ENCODE results near the gene VSIR.

The VSIR gene

GRCh38 chr10:71770255-71770654 lies 3.1 kb downstream of the VSIR start:
- H3K4me3 ChIP-seq (ENCODE audit: control insufficient read depth in 1 of 7, extremely low read depth in 1 of 7, insufficient read depth in 4 of 7, low read depth in 2 of 7, low read length in 6 of 7): peak overlapping the region in 6 of 7 experiments; percentile 5 to 92 (median 86)
- no peaks in the 10 kb centered on the region for H3K9me3 ChIP-seq (ENCODE audit: control extremely low read depth in 1 of 5, control insufficient read depth in 4 of 5, insufficient read depth in 2 of 5, low read depth in 1 of 5, low read length in 4 of 5)
- DNase-seq: no peak
- 100% methylated on average over 3 of the region's 3 CpGs for WGBS (ENCODE audit: insufficient coverage)
- POLR2A ChIA-PET: no interaction called here
- no peaks in the 10 kb centered on the region for H3K27me3 ChIP-seq (replicated peaks in 2 of 5; ENCODE audit: control insufficient read depth in 4 of 5, insufficient read depth in 5 of 5, low read length in 4 of 5)
- H3K4me1 ChIP-seq (ENCODE audit: control extremely low read depth in 1 of 4, control insufficient read depth in 4 of 4, insufficient read depth in 4 of 4, low read length in 3 of 4): peaks cover 34 to 88% (median 84%) of the 10 kb centered on the region in 4 experiments
- H3K36me3 ChIP-seq (ENCODE audit: control insufficient read depth in 4 of 4, insufficient read depth in 4 of 4, low read length in 3 of 4): peaks cover 0 to 39% (median 10%) of the 10 kb centered on the region in 4 experiments
- CTCF ChIA-PET: interaction anchor here (0.7 to 13.0 kb wide), 6 partner anchors 13 to 74 kb away, joined by 3 to 159 read pairs (median 64); no protein-coding TSS in a partner anchor
- H3K27ac ChIP-seq (ENCODE audit: insufficient read depth in 1 of 2, low read depth in 1 of 2, low read length in 2 of 2, poor library complexity in 1 of 2, severe bottlenecking in 2 of 2): peak overlapping the region; percentile 40 to 81

- Histone ChIP-seq H3K36me3 (ENCODE audit: control insufficient read depth in 4 of 4, insufficient read depth in 4 of 4, low read length in 3 of 4) (peaks cover 2 to 48% (median 13%) of the 10 kb centered on the region in 4 experiments), H3K27me3 (replicated peaks in 2 of 5; ENCODE audit: control insufficient read depth in 4 of 5, insufficient read depth in 5 of 5, low read length in 4 of 5) (no peaks in the 10 kb centered on the region), H3K27ac (ENCODE audit: insufficient read depth in 1 of 2, low read depth in 1 of 2, low read length in 2 of 2, poor library complexity in 1 of 2, severe bottlenecking in 2 of 2) (peak overlapping the region; percentile 40 to 81), H3K9me3 (ENCODE audit: control extremely low read depth in 1 of 5, control insufficient read depth in 4 of 5, insufficient read depth in 2 of 5, low read depth in 1 of 5, low read length in 4 of 5) (no peaks in the 10 kb centered on the region), H3K4me1 (ENCODE audit: control extremely low read depth in 1 of 4, control insufficient read depth in 4 of 4, insufficient read depth in 4 of 4, low read length in 3 of 4) (peaks cover 30 to 87% (median 82%) of the 10 kb centered on the region in 4 experiments), H3K4me3 (ENCODE audit: control insufficient read depth in 1 of 7, extremely low read depth in 1 of 7, insufficient read depth in 4 of 7, low read depth in 2 of 7, low read length in 6 of 7) (peak overlapping the region in 6 of 7 experiments; percentile 42 to 92 (median 74))
- WGBS (ENCODE audit: insufficient coverage): 13% methylated on average over 1 of the region's 5 CpGs
- peak in 2 of 3 donors; percentile 60 to 63 for DNase-seq
- ChIA-PET CTCF (interaction anchor here (0.7 to 13.0 kb wide), 9 partner anchors 8 to 73 kb away, joined by 3 to 159 read pairs (median 3); no protein-coding TSS in a partner anchor), POLR2A (interaction anchor here (0.5 to 0.6 kb wide), 2 partner anchors 19 to 29 kb away, joined by 3 read pairs; no protein-coding TSS in a partner anchor)
These were observed 4.0 kb downstream of the VSIR start for GRCh38 chr10:71769279-71769823.

- peaks cover 27 to 84% (median 75%) of the 10 kb centered on the region in 4 experiments for H3K4me1 ChIP-seq (ENCODE audit: control extremely low read depth in 1 of 4, control insufficient read depth in 4 of 4, insufficient read depth in 4 of 4, low read length in 3 of 4)
- POLR2A ChIA-PET: interaction anchor here (0.8 to 1.5 kb wide), 2 partner anchors 9 to 55 kb away, joined by 4 to 5 read pairs; no protein-coding TSS in a partner anchor
- H3K36me3 ChIP-seq (ENCODE audit: control insufficient read depth in 4 of 4, insufficient read depth in 4 of 4, low read length in 3 of 4): peaks cover 2 to 59% (median 22%) of the 10 kb centered on the region in 4 experiments
These were observed 5.8 kb downstream of the VSIR start for GRCh38 chr10:71767420-71768035.

DNA sequence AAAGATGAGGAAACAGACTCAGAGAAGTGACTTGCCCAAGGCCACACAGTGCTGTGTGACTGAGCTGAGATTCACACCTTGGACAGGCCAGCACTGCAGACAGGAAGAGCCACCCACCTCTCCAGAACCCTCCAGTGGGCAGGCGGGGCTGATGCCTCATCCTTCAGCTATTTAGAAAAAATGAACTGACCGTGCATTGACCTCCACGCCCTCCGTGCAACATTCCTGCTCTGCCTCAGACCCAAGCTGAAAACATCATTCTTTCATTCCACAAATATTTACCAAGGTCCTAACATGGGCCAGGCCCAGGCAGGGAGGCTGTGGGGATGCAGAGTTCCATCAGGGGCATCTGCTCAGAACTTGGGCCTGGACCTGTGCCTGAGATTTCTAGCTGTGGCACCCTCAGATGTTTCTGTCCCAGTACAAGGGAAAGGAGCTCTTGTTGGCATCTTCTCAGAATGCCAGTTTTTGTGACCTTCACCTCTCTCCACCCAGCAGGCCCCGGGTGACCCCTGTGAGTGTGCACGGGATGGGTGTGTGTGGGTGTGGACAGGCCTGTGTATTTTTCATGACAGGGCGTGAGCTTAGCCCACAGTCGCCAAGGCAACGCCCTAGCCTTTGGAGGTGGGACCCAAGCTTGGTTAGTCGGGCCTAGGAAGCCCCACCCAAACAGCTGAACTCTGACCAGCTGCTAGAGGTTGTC lies 6.5 kb downstream of the VSIR start:
- peak in 1 of 3 donors; percentile 28 for DNase-seq
- H3K4me3 ChIP-seq (ENCODE audit: control insufficient read depth in 1 of 7, extremely low read depth in 1 of 7, insufficient read depth in 4 of 7, low read depth in 2 of 7, low read length in 6 of 7): no peak overlapping the region
- no peaks in the 10 kb centered on the region for H3K27me3 ChIP-seq (replicated peaks in 2 of 5; ENCODE audit: control insufficient read depth in 4 of 5, insufficient read depth in 5 of 5, low read length in 4 of 5)
- H3K36me3 ChIP-seq (ENCODE audit: control insufficient read depth in 4 of 4, insufficient read depth in 4 of 4, low read length in 3 of 4): peaks cover 2 to 66% (median 26%) of the 10 kb centered on the region in 4 experiments
- peaks cover 27 to 83% (median 72%) of the 10 kb centered on the region in 4 experiments for H3K4me1 ChIP-seq (ENCODE audit: control extremely low read depth in 1 of 4, control insufficient read depth in 4 of 4, insufficient read depth in 4 of 4, low read length in 3 of 4)
- 83% methylated on average over 8 of the region's 10 CpGs for WGBS (ENCODE audit: insufficient coverage)
- ChIA-PET CTCF (interaction anchor here (1.0 to 13.0 kb wide), 8 partner anchors 10 to 198 kb away, joined by 3 to 159 read pairs (median 12); no protein-coding TSS in a partner anchor), POLR2A (interaction anchor here (0.8 to 1.5 kb wide), 2 partner anchors 9 to 54 kb away, joined by 4 to 5 read pairs; no protein-coding TSS in a partner anchor)
- peak overlapping the region in 1 of 2 experiments; percentile 35 for H3K27ac ChIP-seq (ENCODE audit: insufficient read depth in 1 of 2, low read depth in 1 of 2, low read length in 2 of 2, poor library complexity in 1 of 2, severe bottlenecking in 2 of 2)
- H3K9me3 ChIP-seq (ENCODE audit: control extremely low read depth in 1 of 5, control insufficient read depth in 4 of 5, insufficient read depth in 2 of 5, low read depth in 1 of 5, low read length in 4 of 5): no peaks in the 10 kb centered on the region

More at GRCh38 chr10:71767420-71768035, 5.8 kb downstream of the VSIR start:
- DNase-seq: no peak
- no peaks in the 10 kb centered on the region for H3K9me3 ChIP-seq (ENCODE audit: control extremely low read depth in 1 of 5, control insufficient read depth in 4 of 5, insufficient read depth in 2 of 5, low read depth in 1 of 5, low read length in 4 of 5)
- no peaks in the 10 kb centered on the region for H3K27me3 ChIP-seq (replicated peaks in 2 of 5; ENCODE audit: control insufficient read depth in 4 of 5, insufficient read depth in 5 of 5, low read length in 4 of 5)
- WGBS (ENCODE audit: insufficient coverage): 97% methylated on average over 10 of the region's 10 CpGs
- H3K4me3 ChIP-seq (ENCODE audit: control insufficient read depth in 1 of 7, extremely low read depth in 1 of 7, insufficient read depth in 4 of 7, low read depth in 2 of 7, low read length in 6 of 7): no peak overlapping the region
- CTCF ChIA-PET: interaction anchor here (0.5 to 13.0 kb wide), 10 partner anchors 10 to 103 kb away, joined by 3 to 159 read pairs (median 4); no protein-coding TSS in a partner anchor
- H3K27ac ChIP-seq (ENCODE audit: insufficient read depth in 1 of 2, low read depth in 1 of 2, low read length in 2 of 2, poor library complexity in 1 of 2, severe bottlenecking in 2 of 2): peak overlapping the region in 1 of 2 experiments; percentile 35

GRCh38 chr10:71765906-71766716 lies 7.2 kb downstream of the VSIR start:
- no peaks in the 10 kb centered on the region for H3K27me3 ChIP-seq (replicated peaks in 2 of 5; ENCODE audit: control insufficient read depth in 4 of 5, insufficient read depth in 5 of 5, low read length in 4 of 5)
- DNase-seq: no peak
- peak overlapping the region in 1 of 2 experiments; percentile 38 for H3K27ac ChIP-seq (ENCODE audit: insufficient read depth in 1 of 2, low read depth in 1 of 2, low read length in 2 of 2, poor library complexity in 1 of 2, severe bottlenecking in 2 of 2)
- peaks cover 22 to 81% (median 70%) of the 10 kb centered on the region in 4 experiments for H3K4me1 ChIP-seq (ENCODE audit: control extremely low read depth in 1 of 4, control insufficient read depth in 4 of 4, insufficient read depth in 4 of 4, low read length in 3 of 4)
- H3K4me3 ChIP-seq (ENCODE audit: control insufficient read depth in 1 of 7, extremely low read depth in 1 of 7, insufficient read depth in 4 of 7, low read depth in 2 of 7, low read length in 6 of 7): no peak overlapping the region
- POLR2A ChIA-PET: interaction anchor here (0.8 to 1.5 kb wide), 2 partner anchors 8 to 53 kb away, joined by 4 to 5 read pairs; no protein-coding TSS in a partner anchor
- CTCF ChIA-PET: interaction anchor here (1.0 to 13.0 kb wide), 9 partner anchors 9 to 197 kb away, joined by 3 to 159 read pairs (median 5); no protein-coding TSS in a partner anchor
- peaks cover 2 to 74% (median 30%) of the 10 kb centered on the region in 4 experiments for H3K36me3 ChIP-seq (ENCODE audit: control insufficient read depth in 4 of 4, insufficient read depth in 4 of 4, low read length in 3 of 4)
- WGBS (ENCODE audit: insufficient coverage): 94% methylated on average over 22 of the region's 22 CpGs
- no peaks in the 10 kb centered on the region for H3K9me3 ChIP-seq (ENCODE audit: control extremely low read depth in 1 of 5, control insufficient read depth in 4 of 5, insufficient read depth in 2 of 5, low read depth in 1 of 5, low read length in 4 of 5)

Measured in common myeloid progenitor, CD34-positive (primary cell).